ENCODE results near the gene RGL1.

DNA sequence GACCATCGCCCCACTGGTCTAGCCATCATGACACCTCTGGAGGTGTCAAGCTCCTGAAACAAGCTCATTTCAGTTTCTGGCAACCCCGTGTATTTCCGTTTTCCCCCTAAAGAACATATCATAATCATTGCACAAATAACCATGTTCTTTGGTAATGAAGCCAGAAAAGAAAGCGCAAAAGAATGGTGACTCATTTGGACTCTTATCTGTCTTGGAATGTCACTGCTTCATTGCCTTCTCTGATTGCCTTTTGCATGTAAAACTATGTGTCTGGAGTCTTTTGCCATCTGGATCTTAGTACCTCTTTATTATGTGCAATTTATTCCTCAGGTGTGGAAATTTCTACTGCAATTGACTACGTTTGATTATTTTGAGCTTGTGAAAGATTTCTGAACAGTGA lies 122.1 kb downstream of the RGL1 start:
- TF ChIP-seq, protein P1, sequence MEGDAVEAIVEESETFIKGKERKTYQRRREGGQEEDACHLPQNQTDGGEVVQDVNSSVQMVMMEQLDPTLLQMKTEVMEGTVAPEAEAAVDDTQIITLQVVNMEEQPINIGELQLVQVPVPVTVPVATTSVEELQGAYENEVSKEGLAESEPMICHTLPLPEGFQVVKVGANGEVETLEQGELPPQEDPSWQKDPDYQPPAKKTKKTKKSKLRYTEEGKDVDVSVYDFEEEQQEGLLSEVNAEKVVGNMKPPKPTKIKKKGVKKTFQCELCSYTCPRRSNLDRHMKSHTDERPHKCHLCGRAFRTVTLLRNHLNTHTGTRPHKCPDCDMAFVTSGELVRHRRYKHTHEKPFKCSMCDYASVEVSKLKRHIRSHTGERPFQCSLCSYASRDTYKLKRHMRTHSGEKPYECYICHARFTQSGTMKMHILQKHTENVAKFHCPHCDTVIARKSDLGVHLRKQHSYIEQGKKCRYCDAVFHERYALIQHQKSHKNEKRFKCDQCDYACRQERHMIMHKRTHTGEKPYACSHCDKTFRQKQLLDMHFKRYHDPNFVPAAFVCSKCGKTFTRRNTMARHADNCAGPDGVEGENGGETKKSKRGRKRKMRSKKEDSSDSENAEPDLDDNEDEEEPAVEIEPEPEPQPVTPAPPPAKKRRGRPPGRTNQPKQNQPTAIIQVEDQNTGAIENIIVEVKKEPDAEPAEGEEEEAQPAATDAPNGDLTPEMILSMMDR (IDR thresholded peaks at IDR 0.05) = no peak
- no peak for TF ChIP-seq POLR2A (IDR thresholded peaks at IDR 0.05)
